ENCODE results near the gene LDLRAD2.

Gene LDLRAD2

DNA sequence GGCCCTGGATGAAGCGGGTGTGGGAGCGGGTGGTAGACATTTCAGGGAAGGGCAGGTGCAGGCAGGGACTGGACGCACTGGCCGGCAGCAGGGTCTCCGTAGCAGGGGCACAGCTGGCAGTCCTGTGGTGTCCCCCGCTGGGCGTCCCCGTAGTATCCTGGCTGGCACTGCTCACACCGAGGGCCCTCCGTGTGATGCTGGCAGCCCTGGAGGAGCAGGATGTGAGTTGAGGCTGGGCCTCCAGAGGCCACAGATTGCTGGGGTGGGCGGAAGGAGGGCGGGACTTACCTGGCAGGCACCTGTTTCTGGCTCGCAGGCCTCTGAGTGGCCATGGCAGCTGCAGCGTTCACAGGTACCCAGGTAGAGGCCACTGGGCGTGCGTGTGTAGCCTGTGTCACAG is 62.3 kb downstream of the LDLRAD2 start:
- Histone ChIP-seq H3K36me3 (replicated peaks; ENCODE audit: low read depth, low read length) (no peaks in the 10 kb centered on the region), H3K9me3 (ENCODE audit: insufficient read depth, low read length) (no peaks in the 10 kb centered on the region), H3K4me1 (ENCODE audit: low read length) (peaks cover 15% of the 10 kb centered on the region), H3K27ac (ENCODE audit: low read length) (no peak overlapping the region), H4K20me1 (ENCODE audit: insufficient read depth, low read length) (no peaks in the 10 kb centered on the region), H3K4me2 (ENCODE audit: low read length) (no peak overlapping the region), H2AFZ (ENCODE audit: low read depth, low read length) (no peak overlapping the region), H3K79me2 (ENCODE audit: low read length) (no peaks in the 10 kb centered on the region), H3K9ac (ENCODE audit: low read length) (no peak overlapping the region), H3K27me3 (ENCODE audit: low read depth, low read length) (no peaks in the 10 kb centered on the region), H3K4me3 (ENCODE audit: low read length) (no peak overlapping the region)
- TF ChIP-seq, protein P1, sequence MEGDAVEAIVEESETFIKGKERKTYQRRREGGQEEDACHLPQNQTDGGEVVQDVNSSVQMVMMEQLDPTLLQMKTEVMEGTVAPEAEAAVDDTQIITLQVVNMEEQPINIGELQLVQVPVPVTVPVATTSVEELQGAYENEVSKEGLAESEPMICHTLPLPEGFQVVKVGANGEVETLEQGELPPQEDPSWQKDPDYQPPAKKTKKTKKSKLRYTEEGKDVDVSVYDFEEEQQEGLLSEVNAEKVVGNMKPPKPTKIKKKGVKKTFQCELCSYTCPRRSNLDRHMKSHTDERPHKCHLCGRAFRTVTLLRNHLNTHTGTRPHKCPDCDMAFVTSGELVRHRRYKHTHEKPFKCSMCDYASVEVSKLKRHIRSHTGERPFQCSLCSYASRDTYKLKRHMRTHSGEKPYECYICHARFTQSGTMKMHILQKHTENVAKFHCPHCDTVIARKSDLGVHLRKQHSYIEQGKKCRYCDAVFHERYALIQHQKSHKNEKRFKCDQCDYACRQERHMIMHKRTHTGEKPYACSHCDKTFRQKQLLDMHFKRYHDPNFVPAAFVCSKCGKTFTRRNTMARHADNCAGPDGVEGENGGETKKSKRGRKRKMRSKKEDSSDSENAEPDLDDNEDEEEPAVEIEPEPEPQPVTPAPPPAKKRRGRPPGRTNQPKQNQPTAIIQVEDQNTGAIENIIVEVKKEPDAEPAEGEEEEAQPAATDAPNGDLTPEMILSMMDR (IDR thresholded peaks at IDR 0.05; ENCODE audit: low read depth, low read length) = no peak
- TF ChIP-seq EZH2phosphoT487 (IDR thresholded peaks at IDR 0.05; ENCODE audit: low read depth) = no peak

All from OCI-LY3 (cell line).